H1 (cell line): ENCODE results near the gene BCL11A.

Experiments used
- BACH1 ChIP-seq: IDR thresholded peaks from 2 replicates; pipeline ENCODE4 v1.6.1; 2012; ENCODE audit warnings: low read length, improper control_type of control experiment
- EP300 ChIP-seq, 2 experiments: IDR thresholded peaks; 1 replicate in 1 of 2; 2 replicates in 1 of 2; pipeline ENCODE4 v1.6.1; 2011 to 2012; ENCODE audit warnings: low read depth in 2 of 2, low read length in 2 of 2, mild to moderate bottlenecking in 2 of 2, borderline replicate concordance in 1 of 2, inconsistent platforms in 1 of 2, moderate library complexity in 1 of 2
- EZH2 ChIP-seq: fragments of 200-600 bp; sonication (generic); IDR thresholded peaks from 2 replicates; pipeline ENCODE4 v1.7.1; 2012; ENCODE audit warnings: low read depth, mild to moderate bottlenecking, moderate library complexity, low read length, inconsistent platforms; ENCODE audit not compliant: severe bottlenecking
- HDAC2 ChIP-seq, 2 experiments: fragments of 300-600 bp in 1 of 2; sonication (generic) in 1 of 2; IDR thresholded peaks; 2 replicates each; pipeline ENCODE4 v1.6.1; 2011 to 2012; ENCODE audit warnings: low read depth in 2 of 2, low read length in 2 of 2, mild to moderate bottlenecking in 2 of 2, moderate library complexity in 2 of 2, borderline replicate concordance in 1 of 2, inconsistent platforms in 1 of 2
- POLR2A ChIP-seq, 2 experiments: IDR thresholded peaks; 1 replicate in 1 of 2; 2 replicates in 1 of 2; pipeline ENCODE4 v1.6.1; 2011; ENCODE audit warnings: low read depth in 2 of 2, low read length in 2 of 2, mild to moderate bottlenecking in 2 of 2; ENCODE audit errors: control extremely low read depth in 1 of 2
- POLR2AphosphoS5 ChIP-seq: IDR thresholded peaks from 2 replicates; pipeline ENCODE4 v1.6.1; 2011; ENCODE audit warnings: low read depth, low read length
- RFX5 ChIP-seq: IDR thresholded peaks from 2 replicates; pipeline ENCODE4 v1.6.1; 2011; ENCODE audit warnings: low read depth, low read length, improper control_type of control experiment, borderline replicate concordance
- TAF1 ChIP-seq: IDR thresholded peaks from 2 replicates; pipeline ENCODE4 v1.6.1; 2011; ENCODE audit warnings: mild to moderate bottlenecking, low read depth, low read length
- TEAD4 ChIP-seq: IDR thresholded peaks from 2 replicates; pipeline ENCODE4 v1.6.1; 2012; ENCODE audit warnings: low read depth, low read length, inconsistent platforms, mixed read lengths
- YY1 ChIP-seq: IDR thresholded peaks from 2 replicates; pipeline ENCODE4 v1.6.1; 2011; ENCODE audit warnings: low read depth, mild to moderate bottlenecking, low read length
- TF ChIP-seq, protein P1 (sequence below), 3 experiments: IDR thresholded peaks; 1 replicate in 2 of 3; 2 replicates in 1 of 3; pipeline versions ENCODE4 v1.5.1 to v1.6.1; 2011; ENCODE audit warnings: low read length in 3 of 3, mild to moderate bottlenecking in 3 of 3, inconsistent platforms in 2 of 3, low read depth in 1 of 3, moderate library complexity in 1 of 3; ENCODE audit not compliant: insufficient read depth in 1 of 3; ENCODE audit errors: control extremely low read depth in 1 of 3
- TF ChIP-seq, protein P2 (sequence below): IDR thresholded peaks from 2 replicates; pipeline ENCODE4 v1.6.1; 2011; ENCODE audit warnings: low read depth, mild to moderate bottlenecking, low read length; ENCODE audit not compliant: insufficient read depth

DNA sequence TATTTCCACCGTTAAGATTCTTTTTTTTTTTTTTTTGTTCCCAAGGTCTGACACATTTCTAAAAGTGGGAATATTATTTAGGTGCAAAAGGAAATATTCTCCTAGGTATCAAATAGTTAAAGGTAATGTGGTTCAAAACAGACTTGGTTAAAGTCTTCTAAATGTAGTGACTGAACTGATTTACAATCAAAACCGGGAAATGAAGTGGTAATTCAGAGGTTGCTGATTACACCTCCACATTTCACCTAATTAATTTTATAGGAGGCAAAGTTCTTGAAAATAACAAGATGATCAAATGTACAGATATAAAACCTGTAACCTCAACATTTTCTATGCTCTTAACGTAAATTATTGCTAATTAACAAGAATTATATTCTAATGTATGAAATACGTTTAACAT, 5.1 kb downstream of the BCL11A start:
- TF ChIP-seq, protein P1, sequence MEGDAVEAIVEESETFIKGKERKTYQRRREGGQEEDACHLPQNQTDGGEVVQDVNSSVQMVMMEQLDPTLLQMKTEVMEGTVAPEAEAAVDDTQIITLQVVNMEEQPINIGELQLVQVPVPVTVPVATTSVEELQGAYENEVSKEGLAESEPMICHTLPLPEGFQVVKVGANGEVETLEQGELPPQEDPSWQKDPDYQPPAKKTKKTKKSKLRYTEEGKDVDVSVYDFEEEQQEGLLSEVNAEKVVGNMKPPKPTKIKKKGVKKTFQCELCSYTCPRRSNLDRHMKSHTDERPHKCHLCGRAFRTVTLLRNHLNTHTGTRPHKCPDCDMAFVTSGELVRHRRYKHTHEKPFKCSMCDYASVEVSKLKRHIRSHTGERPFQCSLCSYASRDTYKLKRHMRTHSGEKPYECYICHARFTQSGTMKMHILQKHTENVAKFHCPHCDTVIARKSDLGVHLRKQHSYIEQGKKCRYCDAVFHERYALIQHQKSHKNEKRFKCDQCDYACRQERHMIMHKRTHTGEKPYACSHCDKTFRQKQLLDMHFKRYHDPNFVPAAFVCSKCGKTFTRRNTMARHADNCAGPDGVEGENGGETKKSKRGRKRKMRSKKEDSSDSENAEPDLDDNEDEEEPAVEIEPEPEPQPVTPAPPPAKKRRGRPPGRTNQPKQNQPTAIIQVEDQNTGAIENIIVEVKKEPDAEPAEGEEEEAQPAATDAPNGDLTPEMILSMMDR (IDR thresholded peaks at IDR 0.05; ENCODE audit: control extremely low read depth in 1 of 3, insufficient read depth in 1 of 3, low read depth in 1 of 3, low read length in 3 of 3), result no peak
- no peak for TF ChIP-seq POLR2A (IDR thresholded peaks at IDR 0.05; ENCODE audit: control extremely low read depth in 1 of 2, low read depth in 2 of 2, low read length in 2 of 2)
- no peak for TF ChIP-seq EZH2
- TF ChIP-seq EP300 (IDR thresholded peaks at IDR 0.05; ENCODE audit: borderline replicate concordance in 1 of 2, low read depth in 2 of 2, low read length in 2 of 2), result no peak
- no peak for TF ChIP-seq YY1
- TF ChIP-seq POLR2AphosphoS5, result no peak
- TF ChIP-seq RFX5, result no peak
- no peak for TF ChIP-seq TEAD4
- TF ChIP-seq, protein P2, sequence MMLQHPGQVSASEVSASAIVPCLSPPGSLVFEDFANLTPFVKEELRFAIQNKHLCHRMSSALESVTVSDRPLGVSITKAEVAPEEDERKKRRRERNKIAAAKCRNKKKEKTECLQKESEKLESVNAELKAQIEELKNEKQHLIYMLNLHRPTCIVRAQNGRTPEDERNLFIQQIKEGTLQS, result no peak
- no peak for TF ChIP-seq BACH1
- no peak for TF ChIP-seq HDAC2 (IDR thresholded peaks at IDR 0.05; ENCODE audit: borderline replicate concordance in 1 of 2, low read depth in 2 of 2, low read length in 2 of 2)
- TF ChIP-seq TAF1, result no peak
